SJCRH30 (cell line): ENCODE results near the gene SLC9A9. TPM values are rescaled to one million over a fixed set of nuclear protein-coding genes. Genes with fewer than 3 reads are reported as not detected.

Experiments used
- DNase-seq, 2 experiments: peaks; one replicate each; pipeline ENCODE4 v3.0.0-alpha.2; 2015 to 2020
- H3K27ac ChIP-seq: fragments of 250-450 bp; sonication (Bioruptor Pico); 2 replicates; pipeline ENCODE4 v1.5.1; 2020; ENCODE audit warnings: mild to moderate bottlenecking, moderate library complexity
- H3K27me3 ChIP-seq: fragments of 250-450 bp; sonication (Bioruptor Pico); 2 replicates; pipeline ENCODE4 v1.5.1; 2020; ENCODE audit warnings: mild to moderate bottlenecking, moderate library complexity
- H3K36me3 ChIP-seq: fragments of 250-450 bp; sonication (Bioruptor Pico); 2 replicates; pipeline ENCODE4 v1.5.1; 2020; ENCODE audit warnings: mild to moderate bottlenecking, moderate library complexity
- H3K4me1 ChIP-seq: fragments of 250-450 bp; sonication (Bioruptor Pico); 2 replicates; pipeline ENCODE4 v1.5.1; 2020; ENCODE audit warnings: mild to moderate bottlenecking, moderate library complexity
- H3K4me3 ChIP-seq: fragments of 250-450 bp; sonication (Bioruptor Pico); 2 replicates; pipeline ENCODE4 v1.5.1; 2020; ENCODE audit warnings: mild to moderate bottlenecking, moderate library complexity
- H3K9me3 ChIP-seq: fragments of 250-450 bp; sonication (Bioruptor Pico); replicated peaks from 2 replicates; pipeline ENCODE4 v1.5.1; 2020; ENCODE audit warnings: mild to moderate bottlenecking, moderate library complexity
- total RNA-seq: library from RNA; depleted of rRNA; stranded (reverse); fragments of >200 nt; shearing (Covaris generic); gene quantifications from 2 replicates; pipeline ENCODE4 v1.2.3, GENCODE V29; 2014

Gene SLC9A9
- total RNA-seq, 1 experiment from 2014 or later = 1.4 TPM

GRCh38 chr3:143685491-143685890 lies 162.8 kb downstream of the SLC9A9 start:
- Histone ChIP-seq H3K4me1 (no peaks in the 10 kb centered on the region), H3K27ac (no peak overlapping the region), H3K27me3 (no peaks in the 10 kb centered on the region; the same call in 1 of the 2 replicates), H3K4me3 (no peak overlapping the region), H3K9me3 (no peaks in the 10 kb centered on the region), H3K36me3 (no peaks in the 10 kb centered on the region)
- DNase-seq = no peak

GRCh38 chr3:143677430-143677829 lies 170.8 kb downstream of the SLC9A9 start:
- no peak overlapping the region for H3K27ac ChIP-seq
- DNase-seq = no peak
- H3K4me3 ChIP-seq = no peak overlapping the region
- H3K9me3 ChIP-seq = no peaks in the 10 kb centered on the region
- no peaks in the 10 kb centered on the region for H3K4me1 ChIP-seq
- H3K27me3 ChIP-seq = no peaks in the 10 kb centered on the region
- no peaks in the 10 kb centered on the region for H3K36me3 ChIP-seq

GRCh38 chr3:143676747-143677146 lies 171.5 kb downstream of the SLC9A9 start:
- DNase-seq = no peak
- Histone ChIP-seq H3K27ac (no peak overlapping the region), H3K9me3 (no peaks in the 10 kb centered on the region), H3K27me3 (no peaks in the 10 kb centered on the region), H3K4me3 (no peak overlapping the region), H3K36me3 (no peaks in the 10 kb centered on the region), H3K4me1 (no peaks in the 10 kb centered on the region)

- no peaks in the 10 kb centered on the region for H3K36me3 ChIP-seq
- no peaks in the 10 kb centered on the region for H3K27me3 ChIP-seq
- H3K27ac ChIP-seq = no peak overlapping the region
- H3K4me1 ChIP-seq = no peaks in the 10 kb centered on the region
- DNase-seq = no peak
- no peaks in the 10 kb centered on the region for H3K9me3 ChIP-seq
- H3K4me3 ChIP-seq = no peak overlapping the region
These were observed 172.2 kb downstream of the SLC9A9 start for GRCh38 chr3:143676021-143676420.

GRCh38 chr3:143674100-143674968 lies 173.9 kb downstream of the SLC9A9 start:
- DNase-seq = peak; percentile 44 to 81
- Histone ChIP-seq H3K9me3 (no peaks in the 10 kb centered on the region), H3K36me3 (no peaks in the 10 kb centered on the region), H3K27ac (no peak overlapping the region), H3K4me1 (no peaks in the 10 kb centered on the region), H3K4me3 (no peak overlapping the region), H3K27me3 (no peaks in the 10 kb centered on the region)

- Histone ChIP-seq H3K27me3 (no peaks in the 10 kb centered on the region), H3K36me3 (no peaks in the 10 kb centered on the region), H3K4me3 (no peak overlapping the region), H3K9me3 (no peaks in the 10 kb centered on the region), H3K4me1 (no peaks in the 10 kb centered on the region), H3K27ac (no peak overlapping the region)
- DNase-seq = no peak
These were observed 175.7 kb downstream of the SLC9A9 start for GRCh38 chr3:143672396-143673165.

- H3K4me3 ChIP-seq = no peak overlapping the region
- H3K4me1 ChIP-seq = no peaks in the 10 kb centered on the region
- H3K27me3 ChIP-seq = no peaks in the 10 kb centered on the region
- no peaks in the 10 kb centered on the region for H3K9me3 ChIP-seq
- DNase-seq = no peak
- no peaks in the 10 kb centered on the region for H3K36me3 ChIP-seq
- no peak overlapping the region for H3K27ac ChIP-seq
These were observed 176.6 kb downstream of the SLC9A9 start for GRCh38 chr3:143671626-143672025.

GRCh38 chr3:143668924-143669790 lies 179.1 kb downstream of the SLC9A9 start:
- no peak for DNase-seq
- no peaks in the 10 kb centered on the region for H3K9me3 ChIP-seq
- no peak overlapping the region for H3K27ac ChIP-seq

GRCh38 chr3:143668385-143668784 lies 179.9 kb downstream of the SLC9A9 start:
- Histone ChIP-seq H3K9me3 (no peaks in the 10 kb centered on the region), H3K36me3 (no peaks in the 10 kb centered on the region), H3K27ac (no peak overlapping the region), H3K4me1 (no peaks in the 10 kb centered on the region), H3K4me3 (no peak overlapping the region), H3K27me3 (no peaks in the 10 kb centered on the region)
- no peak for DNase-seq

More at GRCh38 chr3:143668924-143669790, 179.1 kb downstream of the SLC9A9 start:
- no peaks in the 10 kb centered on the region for H3K36me3 ChIP-seq
- no peaks in the 10 kb centered on the region for H3K27me3 ChIP-seq
- no peak overlapping the region for H3K4me3 ChIP-seq
- H3K4me1 ChIP-seq = no peaks in the 10 kb centered on the region

- no peaks in the 10 kb centered on the region for H3K4me1 ChIP-seq
- no peak overlapping the region for H3K27ac ChIP-seq
- H3K4me3 ChIP-seq = no peak overlapping the region
- H3K9me3 ChIP-seq = no peaks in the 10 kb centered on the region
- no peaks in the 10 kb centered on the region for H3K27me3 ChIP-seq
- DNase-seq = no peak
- H3K36me3 ChIP-seq = no peaks in the 10 kb centered on the region
These were observed 186.6 kb downstream of the SLC9A9 start for GRCh38 chr3:143661677-143662076.

GRCh38 chr3:143658861-143659260 lies 189.4 kb downstream of the SLC9A9 start:
- Histone ChIP-seq H3K27ac (no peak overlapping the region), H3K27me3 (no peaks in the 10 kb centered on the region), H3K4me1 (no peaks in the 10 kb centered on the region), H3K9me3 (no peaks in the 10 kb centered on the region), H3K36me3 (no peaks in the 10 kb centered on the region), H3K4me3 (no peak overlapping the region)
- DNase-seq = no peak

- no peaks in the 10 kb centered on the region for H3K27me3 ChIP-seq
- H3K36me3 ChIP-seq = no peaks in the 10 kb centered on the region
- no peak overlapping the region for H3K27ac ChIP-seq
- no peaks in the 10 kb centered on the region for H3K9me3 ChIP-seq
- no peaks in the 10 kb centered on the region for H3K4me1 ChIP-seq
- H3K4me3 ChIP-seq = no peak overlapping the region
- DNase-seq = no peak
These were observed 190.2 kb downstream of the SLC9A9 start for GRCh38 chr3:143658116-143658515.

- DNase-seq = no peak
- Histone ChIP-seq H3K36me3 (no peaks in the 10 kb centered on the region), H3K27ac (no peak overlapping the region), H3K9me3 (no peaks in the 10 kb centered on the region), H3K4me3 (no peak overlapping the region), H3K27me3 (no peaks in the 10 kb centered on the region), H3K4me1 (no peaks in the 10 kb centered on the region)
These were observed 190.9 kb downstream of the SLC9A9 start for GRCh38 chr3:143657391-143657790.

- Histone ChIP-seq H3K36me3 (no peaks in the 10 kb centered on the region), H3K4me3 (no peak overlapping the region), H3K27ac (no peak overlapping the region), H3K27me3 (no peaks in the 10 kb centered on the region), H3K4me1 (no peaks in the 10 kb centered on the region), H3K9me3 (no peaks in the 10 kb centered on the region)
- DNase-seq = no peak
These were observed 193.4 kb downstream of the SLC9A9 start for GRCh38 chr3:143654906-143655305.
